ENCODE results near the gene AHRR. TPM values are rescaled to one million over a fixed set of nuclear protein-coding genes. Genes with fewer than 3 reads are reported as not detected.

The AHRR gene
- total RNA-seq, 2 donors from 2014 or later, result 1.9 to 2.1 TPM

- Histone ChIP-seq H3K4me1 (no peaks in the 10 kb centered on the region), H3K9me3 (no peaks in the 10 kb centered on the region), H3K36me3 (no peaks in the 10 kb centered on the region), H3K9ac (ENCODE audit: low read depth in 2 of 2, low read length in 2 of 2) (peak overlapping the region in 1 of 2 donors; percentile 34), H3K27ac (no peak overlapping the region), H3K4me3 (no peak overlapping the region), H3K27me3 (no peaks in the 10 kb centered on the region)
- no peak for TF ChIP-seq CTCF (IDR thresholded peaks at IDR 0.05)
- intact Hi-C loops (cut with DNase I), result loop anchor here (5.0 kb wide), 1 partner anchor 107 kb away; the partner anchor contains the start of gene AHRR
- DNase-seq, result no peak
These were observed 108.1 kb downstream of the AHRR start for GRCh38 chr5:429453-430188.

GRCh38 chr5:430214-430925 is 108.9 kb downstream of the AHRR start:
- Histone ChIP-seq H3K27me3 (no peaks in the 10 kb centered on the region), H3K9me3 (no peaks in the 10 kb centered on the region), H3K4me3 (no peak overlapping the region), H3K27ac (no peak overlapping the region), H3K9ac (ENCODE audit: low read depth in 2 of 2, low read length in 2 of 2) (no peak overlapping the region), H3K4me1 (no peaks in the 10 kb centered on the region), H3K36me3 (no peaks in the 10 kb centered on the region)
- DNase-seq, result no peak
- TF ChIP-seq CTCF (IDR thresholded peaks at IDR 0.05), result no peak
- intact Hi-C loops (cut with DNase I), result no loop called here

GRCh38 chr5:431001-431710 is 109.6 kb downstream of the AHRR start:
- TF ChIP-seq CTCF (IDR thresholded peaks at IDR 0.05), result peak; percentile 59
- DNase-seq, result peak; percentile 51
- Histone ChIP-seq H3K36me3 (no peaks in the 10 kb centered on the region), H3K27me3 (no peaks in the 10 kb centered on the region), H3K9me3 (no peaks in the 10 kb centered on the region), H3K4me1 (no peaks in the 10 kb centered on the region), H3K4me3 (no peak overlapping the region), H3K9ac (ENCODE audit: low read depth in 2 of 2, low read length in 2 of 2) (peak overlapping the region in 1 of 2 donors; percentile 19), H3K27ac (no peak overlapping the region)
- intact Hi-C loops (cut with DNase I), result no loop called here

GRCh38 chr5:431711-432050 is 110.2 kb downstream of the AHRR start:
- no peaks in the 10 kb centered on the region for H3K27me3 ChIP-seq
- H3K27ac ChIP-seq, result no peak overlapping the region
- TF ChIP-seq CTCF (IDR thresholded peaks at IDR 0.05), result no peak
- H3K36me3 ChIP-seq, result no peaks in the 10 kb centered on the region
- H3K9me3 ChIP-seq, result no peaks in the 10 kb centered on the region
- H3K4me3 ChIP-seq, result no peak overlapping the region
- H3K4me1 ChIP-seq, result no peaks in the 10 kb centered on the region
- no peak overlapping the region for H3K9ac ChIP-seq (ENCODE audit: low read depth in 2 of 2, low read length in 2 of 2)
- intact Hi-C loops (cut with DNase I), result no loop called here
- no peak for DNase-seq

GRCh38 chr5:432201-432927 is 110.8 kb downstream of the AHRR start:
- no peaks in the 10 kb centered on the region for H3K4me1 ChIP-seq
- intact Hi-C loops (cut with DNase I), result no loop called here
- no peaks in the 10 kb centered on the region for H3K27me3 ChIP-seq
- no peaks in the 10 kb centered on the region for H3K9me3 ChIP-seq
- H3K9ac ChIP-seq (ENCODE audit: low read depth in 2 of 2, low read length in 2 of 2), result no peak overlapping the region
- DNase-seq, result no peak
- no peak for TF ChIP-seq CTCF (IDR thresholded peaks at IDR 0.05)
- H3K4me3 ChIP-seq, result no peak overlapping the region
- no peak overlapping the region for H3K27ac ChIP-seq
- H3K36me3 ChIP-seq, result no peaks in the 10 kb centered on the region

All from colonic mucosa (tissue), 4 donors.